C4-2B (cell line): ENCODE measurements around the gene PIGR.
A peak's percentile ranks its signal among the peaks of the same experiment; 100 is the strongest.

Experiments
- H3K27ac ChIP-seq: fragments of 450-650 bp; 2 replicates; pipeline ENCODE4 v1.5.1; 2017
- CTCF ChIP-seq: fragments of 450-650 bp; conservative IDR thresholded peaks from 2 replicates; pipeline ENCODE4 v1.5.1; 2017; ENCODE audit warnings: mild to moderate bottlenecking
- ZFX ChIP-seq: fragments of 450-650 bp; IDR thresholded peaks from 2 replicates; pipeline ENCODE4 v1.6.1; 2017

Gene PIGR

GRCh38 chr1:206933333-206933945 lies 12.8 kb downstream of the PIGR start:
- no peak overlapping the region for H3K27ac ChIP-seq
- TF ChIP-seq ZFX, result no peak
- peak; percentile 83 for TF ChIP-seq CTCF

GRCh38 chr1:206932177-206932576 lies 14.1 kb downstream of the PIGR start:
- TF ChIP-seq CTCF, result no peak
- no peak for TF ChIP-seq ZFX
- H3K27ac ChIP-seq, result no peak overlapping the region

GRCh38 chr1:206931709-206932108 lies 14.6 kb downstream of the PIGR start:
- no peak; the same call in 1 of the 2 replicates for TF ChIP-seq CTCF
- H3K27ac ChIP-seq, result no peak overlapping the region

GRCh38 chr1:206930210-206930798 lies 16.0 kb downstream of the PIGR start:
- no peak overlapping the region for H3K27ac ChIP-seq
- no peak for TF ChIP-seq CTCF
- TF ChIP-seq ZFX, result no peak

GRCh38 chr1:206929524-206929923 lies 16.7 kb downstream of the PIGR start:
- no peak overlapping the region for H3K27ac ChIP-seq
- TF ChIP-seq CTCF, result no peak
- TF ChIP-seq ZFX, result no peak

DNA sequence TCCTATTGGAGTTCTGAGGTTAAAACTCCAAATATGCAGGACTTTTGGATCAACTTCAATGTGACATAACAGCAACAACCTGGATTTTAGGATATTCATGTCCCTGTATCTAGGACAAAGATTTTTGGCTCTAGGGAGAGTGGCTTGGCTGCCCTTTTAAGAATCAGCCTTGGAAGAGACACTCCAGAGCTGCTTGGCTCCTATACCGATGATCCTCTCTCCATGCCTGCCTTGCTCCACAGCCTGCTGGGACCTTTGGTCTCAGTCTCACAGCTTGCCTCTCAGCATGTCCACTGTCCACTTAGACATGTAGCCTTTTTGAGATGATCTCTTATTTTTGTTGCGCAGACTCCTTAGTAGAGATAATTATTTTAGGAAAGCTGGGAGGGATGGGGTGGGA lies 20.0 kb downstream of the PIGR start:
- TF ChIP-seq ZFX (no peak), CTCF (no peak)
- no peak overlapping the region for H3K27ac ChIP-seq

GRCh38 chr1:206925106-206925736 lies 21.0 kb downstream of the PIGR start:
- no peak overlapping the region for H3K27ac ChIP-seq

More at GRCh38 chr1:206925106-206925736, 21.0 kb downstream of the PIGR start:
- no peak for TF ChIP-seq ZFX
- TF ChIP-seq CTCF, result no peak
